ENCODE data around the gene VAV2. TPM values are rescaled to one million over a fixed set of nuclear protein-coding genes. Genes with fewer than 3 reads are reported as not detected.

The VAV2 gene
- total RNA-seq, 2 donors from 2014 or later = 3.4 to 6.0 TPM

- peaks cover 0 to 10% of the 10 kb centered on the region in 2 donors for H3K4me1 ChIP-seq
- no peaks in the 10 kb centered on the region for H3K9me3 ChIP-seq
- peak within 1 kb of the TSS; percentile 60 to 80 for H3K4me3 ChIP-seq
- H3K27ac ChIP-seq = peak within 1 kb of the TSS; percentile 48 to 61
- peak; percentile 94 for DNase-seq (ENCODE audit: low spot score)
- TF ChIP-seq CTCF (IDR thresholded peaks at IDR 0.05) = no peak
- H3K36me3 ChIP-seq = no peaks in the 10 kb centered on the region
- no peaks in the 10 kb centered on the region for H3K27me3 ChIP-seq
Observed at GRCh38 chr9:134024828-134025605, 32.9 kb upstream of the VAV2 start, which contains the start of gene BRD3OS. Gene BRD3OS (plus strand): TSS chr9:134025481. CDS start chr9:134026748, 1,267 bp downstream.

GRCh38 chr9:134024214-134024792 is 32.2 kb upstream of the VAV2 start:
- peaks cover 0 to 10% of the 10 kb centered on the region in 2 donors for H3K4me1 ChIP-seq
- peak overlapping the region; percentile 28 to 61 for H3K27ac ChIP-seq
- TF ChIP-seq CTCF (IDR thresholded peaks at IDR 0.05) = no peak
- no peaks in the 10 kb centered on the region for H3K27me3 ChIP-seq
- peak overlapping the region in 1 of 2 donors; percentile 80 for H3K4me3 ChIP-seq
- H3K9me3 ChIP-seq = no peaks in the 10 kb centered on the region
- H3K36me3 ChIP-seq = no peaks in the 10 kb centered on the region
- no peak for DNase-seq (ENCODE audit: low spot score)

- H3K4me3 ChIP-seq = no peak overlapping the region
- H3K27ac ChIP-seq = no peak overlapping the region
- no peaks in the 10 kb centered on the region for H3K4me1 ChIP-seq
- H3K9me3 ChIP-seq = no peaks in the 10 kb centered on the region
- no peak for DNase-seq (ENCODE audit: low spot score)
- no peaks in the 10 kb centered on the region for H3K27me3 ChIP-seq
- H3K36me3 ChIP-seq = no peaks in the 10 kb centered on the region
- no peak for TF ChIP-seq CTCF (IDR thresholded peaks at IDR 0.05)
Observed at GRCh38 chr9:134014946-134015345, 22.8 kb upstream of the VAV2 start.

- Histone ChIP-seq H3K4me3 (no peak overlapping the region), H3K4me1 (no peaks in the 10 kb centered on the region), H3K9me3 (no peaks in the 10 kb centered on the region), H3K27me3 (no peaks in the 10 kb centered on the region), H3K36me3 (no peaks in the 10 kb centered on the region), H3K27ac (no peak overlapping the region)
- TF ChIP-seq CTCF (IDR thresholded peaks at IDR 0.05) = no peak
- DNase-seq (ENCODE audit: low spot score) = no peak
Observed at GRCh38 chr9:134011401-134011800, 19.3 kb upstream of the VAV2 start.

- Histone ChIP-seq H3K4me1 (no peaks in the 10 kb centered on the region), H3K9me3 (no peaks in the 10 kb centered on the region), H3K27ac (no peak overlapping the region), H3K27me3 (no peaks in the 10 kb centered on the region), H3K4me3 (no peak overlapping the region), H3K36me3 (no peaks in the 10 kb centered on the region)
- no peak for TF ChIP-seq CTCF (IDR thresholded peaks at IDR 0.05)
- no peak for DNase-seq (ENCODE audit: low spot score)
Observed at GRCh38 chr9:134010310-134011173, 18.4 kb upstream of the VAV2 start.
